ENCODE measurements around the gene UBE2D2.
"Not testable (repeated sequence)": the region's sequence is repeated elsewhere in the genome, so short reads cannot be mapped to it uniquely, and the experiment has no call there.

Gene UBE2D2

GRCh38 chr5:139549162-139549894 is 11.8 kb upstream of the UBE2D2 start:
- DNase-seq, result no peak

DNA sequence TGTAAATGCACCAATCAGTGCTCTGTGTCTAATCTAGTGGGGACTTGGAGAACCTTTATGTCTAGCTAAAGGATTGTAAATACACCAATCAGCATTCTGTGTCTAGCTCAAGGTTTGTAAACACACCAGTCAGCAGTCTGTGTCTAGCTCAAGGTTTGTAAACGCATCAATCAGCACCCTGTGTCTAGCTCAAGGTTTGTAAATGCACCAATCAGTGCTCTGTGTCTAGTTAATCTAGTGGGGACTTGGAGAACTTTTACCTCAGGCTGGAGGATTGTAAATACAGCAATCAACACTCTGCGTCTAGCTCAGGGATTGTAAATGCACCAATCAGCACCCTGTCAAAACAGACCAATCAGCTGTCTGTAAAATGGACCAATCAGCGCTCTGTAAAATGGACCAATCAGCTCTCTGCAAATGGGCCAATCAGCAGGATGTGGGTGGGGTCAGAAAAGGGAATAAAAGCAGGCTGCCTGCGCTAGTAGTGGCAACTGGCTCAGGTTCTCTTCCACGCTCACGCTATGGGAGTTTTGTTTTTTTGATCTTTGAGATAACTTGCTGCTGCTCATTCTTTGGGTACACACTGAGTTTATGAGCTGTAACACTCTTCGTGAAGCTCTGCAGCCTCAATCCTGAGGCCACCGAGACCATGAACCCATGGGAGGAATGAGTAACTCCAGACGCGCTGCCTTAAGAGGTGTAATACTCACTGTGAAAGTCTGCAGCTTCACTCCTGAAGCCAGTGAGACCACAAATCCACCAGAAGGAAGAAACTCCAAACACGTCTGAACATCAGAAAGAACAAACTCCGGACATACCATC is 10.9 kb upstream of the UBE2D2 start:
- DNase-seq, result not testable (repeated sequence)

GRCh38 chr5:139551191-139551889 is 9.8 kb upstream of the UBE2D2 start:
- no peak for DNase-seq

DNA sequence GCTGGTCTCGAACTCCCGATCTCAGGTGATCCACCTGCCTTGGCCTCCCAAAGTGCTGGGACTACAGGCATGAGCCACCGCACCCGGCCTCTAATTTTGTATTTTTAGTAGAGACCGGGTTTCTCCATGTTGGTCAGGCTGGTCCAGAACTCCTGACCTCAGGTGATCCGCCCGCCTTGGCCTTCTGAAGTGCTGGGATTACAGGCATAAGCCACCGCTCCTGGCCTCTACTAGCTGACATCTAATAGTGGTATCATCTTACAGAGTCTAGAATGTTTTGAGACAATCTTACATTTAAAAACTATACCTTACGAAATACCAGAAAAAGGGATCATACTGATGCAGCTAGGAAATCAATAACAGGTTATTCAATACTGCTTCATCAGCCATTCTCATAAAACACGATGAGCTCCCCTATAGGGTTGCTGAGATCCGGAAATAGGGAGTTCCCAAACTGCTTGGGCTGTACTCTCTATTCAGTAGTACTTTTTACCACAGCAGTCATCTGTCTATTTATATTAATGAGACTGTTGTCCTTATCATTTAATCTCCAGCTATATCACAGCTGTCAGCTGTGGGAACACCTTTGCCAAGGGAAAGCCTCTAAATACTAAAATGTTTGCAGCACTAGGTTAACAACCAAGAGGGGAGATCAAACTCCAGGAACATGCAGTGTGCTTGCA is 8.1 kb upstream of the UBE2D2 start:
- DNase-seq, result no peak

GRCh38 chr5:139554264-139554663 is 6.9 kb upstream of the UBE2D2 start:
- no peak for DNase-seq

DNA sequence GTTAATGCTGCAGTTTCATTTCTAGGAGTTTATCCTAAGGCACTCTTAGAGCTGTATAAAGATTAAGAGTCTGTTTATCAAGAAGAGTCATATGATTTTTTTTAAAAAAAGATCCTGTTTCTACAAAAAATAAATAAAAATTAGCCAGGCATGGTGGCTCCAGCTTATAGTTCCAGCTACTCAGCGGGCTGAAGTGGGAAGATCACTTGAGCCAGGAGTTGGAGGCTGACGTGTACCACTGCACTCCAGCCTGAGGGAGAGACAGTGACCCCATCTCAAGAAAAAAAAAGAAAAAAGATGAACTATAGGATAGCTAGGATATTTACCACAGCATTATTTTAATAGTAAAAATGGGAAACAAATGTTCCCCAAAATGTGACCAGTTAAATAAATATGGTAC is 3.3 kb upstream of the UBE2D2 start:
- DNase-seq, result no peak

DNA sequence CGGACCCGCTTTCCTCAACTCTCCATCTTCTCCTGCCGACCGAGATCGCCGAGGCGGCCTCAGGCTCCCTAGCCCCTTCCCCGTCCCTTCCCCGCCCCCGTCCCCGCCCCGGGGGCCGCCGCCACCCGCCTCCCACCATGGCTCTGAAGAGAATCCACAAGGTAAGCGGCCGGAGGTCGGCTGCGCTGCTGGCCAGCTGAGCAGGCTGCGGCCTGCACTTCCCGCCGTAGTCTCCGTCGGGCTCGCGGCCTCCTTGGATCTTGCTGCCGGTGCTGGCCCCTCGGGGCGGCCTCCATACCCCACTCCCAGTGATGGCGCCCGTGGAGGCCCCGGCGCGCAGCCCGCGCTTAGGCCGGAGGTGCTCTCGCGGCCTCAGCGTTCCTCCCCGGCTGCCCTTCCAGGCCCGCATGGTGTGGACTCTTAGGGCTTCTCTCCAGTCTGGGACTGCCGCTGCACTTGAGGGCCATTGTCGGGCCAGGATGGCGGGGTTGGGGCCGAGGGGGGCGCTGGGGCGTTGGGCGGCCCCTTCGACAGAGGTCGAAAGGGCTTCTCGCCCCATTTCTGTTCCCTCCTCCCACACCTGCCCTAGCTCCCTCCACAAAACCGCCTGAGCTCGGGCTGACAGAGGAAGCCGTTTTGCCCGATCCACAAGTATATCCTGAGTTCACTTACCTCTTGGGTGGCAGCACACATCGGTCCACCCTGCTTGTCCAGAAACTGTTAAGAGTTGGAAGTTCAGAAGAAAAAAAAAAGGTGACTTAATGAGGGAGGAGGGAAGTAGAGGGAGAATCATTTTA is 714 bp downstream of the UBE2D2 start:
- no peak for DNase-seq

DNA sequence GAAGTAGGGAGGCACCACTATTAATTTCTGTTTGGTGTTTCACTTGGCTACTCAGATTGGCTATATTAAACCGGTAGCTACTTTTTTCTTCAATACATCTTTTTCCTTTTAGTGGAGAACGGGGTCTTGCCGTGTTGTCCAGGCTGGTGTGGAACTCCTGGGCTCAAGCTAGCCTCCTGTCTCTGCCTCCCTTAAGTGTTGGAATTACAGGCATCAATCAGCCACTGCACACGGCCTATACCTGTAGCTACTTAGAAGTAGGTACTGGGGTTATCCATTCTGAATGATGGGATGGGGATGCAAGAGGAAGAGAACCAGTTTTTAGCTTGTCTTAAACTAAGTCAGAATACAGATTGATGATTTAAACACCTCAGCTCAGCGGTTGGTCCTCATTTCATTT is 1.7 kb downstream of the UBE2D2 start:
- DNase-seq, result no peak

DNA sequence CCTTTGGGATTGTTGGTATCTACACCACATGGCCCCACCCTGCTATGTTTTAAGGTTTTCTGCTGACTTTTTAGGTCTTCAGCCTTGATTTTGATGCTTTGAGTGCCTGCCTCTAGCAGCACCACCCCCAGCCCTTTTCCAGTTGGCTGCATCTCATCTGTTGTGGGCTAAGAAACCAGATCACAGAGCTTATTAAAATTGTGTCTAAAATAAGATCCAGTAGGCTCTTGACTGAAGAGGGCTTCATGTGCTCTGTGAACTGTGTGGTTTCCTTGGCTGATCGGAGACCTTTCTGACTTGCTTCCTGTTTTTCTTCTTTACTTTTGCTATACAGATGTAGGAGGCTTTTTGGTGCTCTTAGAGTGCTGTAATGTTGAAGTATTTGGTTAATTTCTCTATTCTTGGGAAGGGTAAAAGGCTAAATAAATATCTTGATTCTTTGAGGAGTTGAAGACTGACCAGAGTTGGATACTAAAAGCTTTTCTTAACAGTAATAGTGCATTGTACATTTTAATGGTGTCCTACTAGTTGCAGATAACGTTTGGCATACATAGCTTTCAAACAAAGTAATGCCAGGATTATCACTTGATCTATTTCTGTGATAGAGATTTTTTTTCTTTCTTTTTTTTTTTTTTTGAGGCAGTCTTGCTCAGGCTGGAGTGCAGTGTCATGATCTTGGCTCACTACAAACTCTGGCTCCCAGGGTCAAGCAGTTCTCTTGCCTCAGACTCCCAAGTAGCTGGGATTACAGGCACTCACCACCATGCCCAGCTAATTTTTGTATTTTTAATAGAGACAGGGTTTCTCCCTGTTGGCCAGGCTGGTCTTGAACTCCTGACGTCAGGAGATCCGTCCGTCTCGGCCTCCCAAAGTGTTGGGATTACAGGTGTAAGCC is 4.5 kb downstream of the UBE2D2 start:
- DNase-seq, result no peak

GRCh38 chr5:139566611-139567010 is 5.5 kb downstream of the UBE2D2 start:
- no peak for DNase-seq

DNA sequence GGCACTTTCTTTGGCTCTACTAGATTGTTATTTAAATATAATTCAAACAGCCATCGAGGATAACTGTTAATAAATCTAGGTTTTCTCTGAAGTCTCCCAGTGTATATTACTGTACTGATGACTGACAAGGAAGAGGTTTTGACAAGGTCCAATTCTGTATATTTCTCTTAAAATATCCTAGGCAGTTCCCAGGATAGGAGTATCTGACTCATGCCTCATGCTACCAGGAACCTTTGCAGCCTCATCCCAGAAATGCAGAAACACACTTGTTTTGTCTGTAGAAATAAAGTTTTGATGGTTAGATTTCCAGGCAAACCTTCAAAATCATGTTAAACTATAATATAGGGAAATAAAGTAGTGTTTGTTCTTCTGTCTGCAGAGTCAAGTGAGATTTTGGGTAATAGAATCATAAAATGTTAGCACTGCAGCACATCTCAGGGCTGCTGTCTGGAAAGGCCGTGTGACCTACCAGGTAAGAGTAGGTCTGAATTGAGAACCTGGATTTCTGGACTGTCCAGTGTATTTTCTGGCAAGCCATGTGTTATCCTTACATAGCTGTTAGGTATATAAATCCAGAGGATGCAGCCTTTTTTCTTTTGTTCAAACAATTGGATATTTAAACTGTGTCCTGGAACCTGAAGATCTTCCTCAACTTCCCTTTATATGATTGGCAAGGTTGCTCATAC is 8.3 kb downstream of the UBE2D2 start:
- no peak for DNase-seq

- no peak for DNase-seq
Measured at GRCh38 chr5:139571543-139571942, 10.4 kb downstream of the UBE2D2 start.

GRCh38 chr5:139571966-139572365 is 10.8 kb downstream of the UBE2D2 start:
- DNase-seq, result no peak

DNA sequence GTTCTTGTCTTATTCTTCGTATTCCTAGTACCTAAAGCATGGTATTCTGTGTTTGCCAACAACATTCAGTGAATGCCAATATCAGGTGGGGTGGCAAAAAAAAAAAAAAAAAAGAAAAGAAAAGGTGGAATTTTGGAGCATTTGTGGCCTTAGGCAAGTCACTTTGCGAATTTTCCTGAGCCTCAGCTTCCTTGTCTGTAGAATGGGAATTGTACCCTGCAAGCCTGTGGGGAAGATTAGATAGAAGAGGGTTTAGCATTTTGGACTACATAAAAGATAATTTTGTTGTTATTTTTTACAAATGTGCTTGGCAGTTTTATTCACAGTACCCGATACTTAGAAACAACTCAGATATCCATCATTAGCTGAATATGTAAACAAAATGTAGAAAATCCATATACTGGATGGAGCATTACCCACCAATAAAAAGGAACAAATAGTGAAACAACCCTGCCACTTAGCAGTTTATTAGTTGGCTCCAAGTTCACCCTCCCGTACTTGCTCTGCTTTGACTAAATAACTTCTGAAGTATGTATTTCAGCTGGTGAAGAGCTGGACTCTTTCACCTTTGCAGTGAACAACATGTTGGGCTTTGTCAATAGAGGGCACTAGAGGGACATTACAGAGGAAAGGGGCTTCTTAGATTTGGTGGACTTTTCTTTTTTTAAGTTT is 13.6 kb downstream of the UBE2D2 start:
- DNase-seq, result no peak

- DNase-seq, result no peak
Measured at GRCh38 chr5:139575313-139575646, 14.1 kb downstream of the UBE2D2 start.

DNA sequence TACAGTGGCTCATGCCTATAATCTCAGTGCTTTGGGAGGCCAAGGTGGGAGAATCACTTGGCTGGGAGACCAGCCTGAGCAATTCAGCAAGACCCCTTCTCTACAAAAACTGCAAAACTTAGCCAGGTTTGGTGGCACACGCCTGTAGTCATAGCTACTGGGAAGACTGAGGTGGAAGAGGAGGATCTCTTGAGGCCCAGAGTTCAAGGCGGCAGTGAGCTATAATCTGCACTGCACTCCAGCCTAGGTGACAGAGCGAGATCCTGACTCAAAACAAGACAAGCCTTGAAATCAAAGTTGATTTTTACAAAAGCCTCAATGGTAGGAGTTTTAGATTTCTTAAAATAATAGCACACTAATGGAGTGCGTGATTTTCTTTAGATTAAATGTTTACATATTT is 14.6 kb downstream of the UBE2D2 start:
- DNase-seq, result no peak

DNA sequence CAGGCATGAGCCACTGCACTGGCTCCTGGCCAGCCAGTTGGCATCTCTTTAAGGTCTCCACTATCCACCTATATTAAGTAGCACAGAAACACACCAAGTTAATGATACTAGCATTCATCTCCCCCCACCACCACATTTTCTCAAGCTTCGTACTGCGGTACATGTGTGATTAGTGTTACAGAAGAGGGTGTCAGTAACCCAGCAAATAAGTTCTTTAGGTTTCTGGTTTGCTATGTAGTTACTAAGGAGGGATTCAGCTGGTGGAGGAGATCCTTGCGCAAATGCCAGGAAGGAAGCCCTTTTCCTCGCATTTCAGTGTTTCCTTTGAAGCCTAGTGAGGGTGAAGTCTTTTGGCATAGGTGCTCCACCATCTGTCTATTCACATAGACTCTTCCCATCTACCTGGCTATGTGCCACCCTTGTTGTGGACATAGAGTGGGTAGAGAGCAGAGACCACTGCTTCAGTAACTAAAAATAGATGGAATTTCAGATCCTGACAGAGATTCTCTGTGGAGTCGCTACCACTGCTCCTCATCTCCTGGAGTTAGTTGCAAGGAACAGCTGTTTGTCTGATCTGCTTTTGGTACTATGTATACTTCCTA is 16.7 kb downstream of the UBE2D2 start:
- no peak for DNase-seq

GRCh38 chr5:139578325-139578724 is 17.2 kb downstream of the UBE2D2 start:
- no peak for DNase-seq

- DNase-seq, result not testable (repeated sequence)
Measured at GRCh38 chr5:139582181-139582580, 21.0 kb downstream of the UBE2D2 start.

- no peak for DNase-seq
Measured at GRCh38 chr5:139584137-139584536, 23.0 kb downstream of the UBE2D2 start.
